GM18511 (cell line): ENCODE results near the gene MFSD1.

Experiments
- ATAC-seq: cut with Tn5 transposase; IDR thresholded peaks from one replicate; pipeline ENCODE4 v1.9.1; 2021; ENCODE audit warnings: mild to moderate bottlenecking, moderate library complexity; ENCODE audit not compliant: unreplicated experiment

Gene MFSD1

DNA sequence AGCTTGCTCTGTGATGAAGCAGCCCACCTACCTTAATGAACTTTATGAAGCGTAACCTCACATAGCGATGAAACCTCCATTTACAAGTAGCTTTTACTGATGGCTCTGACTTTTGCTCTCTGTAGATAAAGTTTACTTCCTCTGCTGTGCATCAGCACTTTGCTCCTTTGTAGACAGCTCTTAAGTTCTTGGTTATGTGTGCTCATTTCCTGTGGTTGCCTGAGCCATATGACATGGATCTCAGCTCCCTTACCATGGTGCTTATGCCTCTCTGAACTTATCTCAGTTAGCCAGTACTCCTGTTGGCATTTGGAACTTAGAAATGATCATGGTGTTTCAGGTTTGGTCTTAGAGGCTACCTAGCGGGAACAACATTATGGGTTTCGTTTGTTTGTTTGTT lies 7.8 kb downstream of the MFSD1 start:
- no peak for ATAC-seq

- no peak for ATAC-seq
Observed at GRCh38 chr3:158810823-158811724, 9.2 kb downstream of the MFSD1 start.

- ATAC-seq, result no peak
Observed at GRCh38 chr3:158819282-158819681, 17.4 kb downstream of the MFSD1 start.

- ATAC-seq, result no peak
Observed at GRCh38 chr3:158820521-158820920, 18.7 kb downstream of the MFSD1 start.

DNA sequence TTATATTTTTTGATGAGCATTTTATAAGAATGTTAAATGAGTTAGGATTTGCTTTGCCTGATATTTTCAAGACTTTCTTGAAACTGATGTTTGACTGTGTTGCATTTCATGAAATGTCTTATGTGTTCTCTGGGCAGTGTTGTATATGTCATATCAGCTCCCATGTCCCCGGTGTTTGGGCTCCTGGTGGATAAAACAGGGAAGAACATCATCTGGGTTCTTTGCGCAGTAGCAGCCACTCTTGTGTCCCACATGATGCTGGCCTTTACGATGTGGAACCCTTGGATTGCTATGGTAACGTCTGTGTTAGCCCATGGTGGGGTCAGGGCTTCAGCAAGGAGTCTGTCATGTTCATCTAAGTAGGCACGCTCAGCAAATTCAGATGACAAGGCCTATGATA lies 20.0 kb downstream of the MFSD1 start:
- no peak for ATAC-seq

GRCh38 chr3:158823426-158823825 lies 21.6 kb downstream of the MFSD1 start:
- ATAC-seq, result no peak

- no peak for ATAC-seq
Observed at GRCh38 chr3:158827773-158828172, 25.9 kb downstream of the MFSD1 start.

DNA sequence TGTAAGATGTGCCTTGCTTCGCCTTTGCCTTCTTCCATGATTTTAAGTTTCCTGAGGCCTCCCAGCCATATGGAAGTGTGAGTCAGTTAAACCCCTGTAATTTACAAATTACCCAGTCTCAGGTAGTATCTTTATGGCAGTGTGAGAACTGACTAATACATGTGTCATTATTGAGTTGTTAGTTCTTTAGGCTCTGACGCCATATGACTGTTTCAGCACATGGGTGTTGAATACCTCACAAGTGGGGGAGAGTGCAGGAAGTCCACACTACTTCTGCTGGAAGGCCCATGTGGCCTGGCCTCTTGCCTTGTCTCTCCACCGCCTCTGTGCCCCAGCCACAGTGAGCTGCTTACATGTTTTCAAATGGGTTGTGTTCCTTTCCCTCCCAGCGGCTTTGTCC lies 28.5 kb downstream of the MFSD1 start:
- no peak for ATAC-seq

- ATAC-seq, result no peak
Observed at GRCh38 chr3:158831861-158832260, 30.0 kb downstream of the MFSD1 start.

DNA sequence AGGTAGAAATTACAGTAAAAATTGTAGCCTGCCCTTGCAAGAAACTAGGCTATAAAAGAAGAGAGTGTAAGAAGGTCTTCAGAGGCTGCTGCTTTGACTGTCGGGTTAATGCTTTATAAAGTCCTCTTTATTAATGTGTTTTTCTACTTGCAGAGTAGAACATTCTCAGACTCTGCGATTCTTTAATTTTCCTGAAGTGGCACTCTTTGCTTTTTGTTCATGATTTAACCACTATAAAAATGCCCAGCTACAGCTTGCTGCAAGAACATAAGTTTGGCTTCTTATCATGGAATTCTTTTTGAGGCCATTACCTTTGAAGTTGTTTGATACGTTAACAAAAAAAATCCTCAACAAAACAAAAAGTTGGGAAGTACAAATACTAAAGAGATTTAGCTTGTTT lies 33.8 kb downstream of the MFSD1 start:
- no peak for ATAC-seq

DNA sequence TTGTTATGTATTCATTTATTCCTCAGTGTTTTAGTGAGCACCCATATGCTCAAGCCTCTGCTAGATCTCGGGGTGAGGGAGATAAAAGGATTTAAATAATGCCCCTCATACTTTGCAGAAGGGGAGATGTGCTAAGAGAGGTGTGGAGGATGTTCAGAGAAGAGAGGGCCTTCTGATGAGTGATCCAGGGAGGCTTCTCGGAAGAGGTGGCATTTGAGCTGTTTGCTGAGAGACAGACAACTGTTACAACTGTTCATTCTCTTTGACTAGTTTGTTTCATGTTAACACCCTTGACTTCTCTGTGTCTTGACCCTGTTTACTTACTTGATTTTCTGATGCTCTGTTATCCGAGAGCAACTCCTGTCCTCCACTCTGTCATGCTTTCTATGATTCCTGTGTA lies 34.5 kb downstream of the MFSD1 start:
- no peak for ATAC-seq

DNA sequence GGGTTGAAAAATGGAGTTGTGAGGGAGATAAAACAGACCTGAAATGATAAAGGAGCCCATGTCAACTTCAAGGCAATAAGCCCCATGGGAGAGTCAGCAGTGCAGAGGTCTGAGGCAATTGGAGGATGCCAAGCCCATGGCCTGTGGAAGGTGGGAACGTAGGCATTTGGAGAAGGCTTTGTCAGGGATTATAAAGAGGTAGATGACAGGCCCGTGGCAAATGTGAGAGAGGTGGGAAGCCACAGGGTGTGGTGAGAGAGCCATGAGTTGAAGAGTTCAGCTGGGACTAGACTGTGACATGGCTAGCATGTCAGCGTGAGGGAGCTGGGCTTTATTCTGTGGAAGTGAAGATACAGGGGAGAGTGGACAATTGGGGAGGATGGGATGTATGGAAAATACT lies 35.4 kb downstream of the MFSD1 start:
- ATAC-seq, result no peak

DNA sequence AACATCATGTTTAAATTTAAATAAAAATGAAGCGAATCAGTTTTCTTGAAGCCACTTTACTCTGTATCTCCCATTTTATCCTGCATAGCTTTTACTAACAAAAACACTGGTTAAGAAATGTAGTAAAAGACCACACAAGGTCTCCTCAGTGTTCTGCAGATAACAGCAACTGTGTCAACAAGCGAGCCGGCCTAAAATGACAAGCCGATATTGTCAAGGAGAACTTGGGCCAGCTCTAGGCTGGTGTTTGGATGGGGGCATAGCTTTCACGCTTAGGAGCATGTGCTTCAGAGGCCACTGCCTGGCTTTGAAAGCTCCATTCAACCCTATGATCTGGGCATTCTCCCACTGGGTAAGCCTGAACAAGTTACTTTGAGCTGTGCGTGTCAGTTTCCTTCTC lies 38.1 kb downstream of the MFSD1 start:
- ATAC-seq, result no peak

DNA sequence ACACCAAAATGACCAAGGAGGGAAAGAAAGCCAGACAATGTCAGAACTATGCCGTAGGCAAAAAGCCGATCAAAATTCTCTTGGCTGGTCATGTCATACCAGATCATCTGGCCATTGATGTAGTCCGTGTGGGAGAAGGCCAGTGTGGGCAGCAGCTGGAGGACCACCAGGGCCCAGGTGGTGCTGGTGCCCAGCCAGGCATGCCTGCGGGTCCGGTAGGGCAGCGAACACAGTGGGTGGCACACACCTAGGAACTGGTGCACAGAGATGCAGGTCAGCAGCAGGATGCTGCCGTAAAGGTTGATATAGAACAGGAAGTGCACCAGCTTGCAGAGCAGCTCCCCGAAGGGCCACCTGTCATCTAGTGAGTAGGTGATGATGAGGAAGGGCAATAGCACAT lies 39.5 kb downstream of the MFSD1 start:
- ATAC-seq, result no peak

DNA sequence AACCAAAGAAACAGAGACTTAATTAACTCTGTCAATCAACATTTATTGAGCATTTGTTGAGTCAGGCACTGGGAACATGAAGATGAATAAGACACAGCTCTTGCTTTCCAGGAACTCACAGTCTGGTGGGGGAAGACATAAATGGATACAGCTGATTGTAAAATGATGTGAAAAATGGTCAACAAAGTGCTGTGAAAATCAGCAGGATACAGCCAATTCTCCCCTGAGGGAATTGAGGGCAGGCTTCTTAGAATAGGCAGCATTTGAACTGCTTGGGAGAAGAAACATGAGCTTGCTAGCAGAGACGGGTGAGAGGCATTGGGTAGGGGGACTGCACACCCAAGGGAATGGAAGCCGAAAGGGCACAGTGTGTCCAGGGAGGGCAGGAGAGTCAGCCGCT lies 41.1 kb downstream of the MFSD1 start:
- no peak for ATAC-seq

DNA sequence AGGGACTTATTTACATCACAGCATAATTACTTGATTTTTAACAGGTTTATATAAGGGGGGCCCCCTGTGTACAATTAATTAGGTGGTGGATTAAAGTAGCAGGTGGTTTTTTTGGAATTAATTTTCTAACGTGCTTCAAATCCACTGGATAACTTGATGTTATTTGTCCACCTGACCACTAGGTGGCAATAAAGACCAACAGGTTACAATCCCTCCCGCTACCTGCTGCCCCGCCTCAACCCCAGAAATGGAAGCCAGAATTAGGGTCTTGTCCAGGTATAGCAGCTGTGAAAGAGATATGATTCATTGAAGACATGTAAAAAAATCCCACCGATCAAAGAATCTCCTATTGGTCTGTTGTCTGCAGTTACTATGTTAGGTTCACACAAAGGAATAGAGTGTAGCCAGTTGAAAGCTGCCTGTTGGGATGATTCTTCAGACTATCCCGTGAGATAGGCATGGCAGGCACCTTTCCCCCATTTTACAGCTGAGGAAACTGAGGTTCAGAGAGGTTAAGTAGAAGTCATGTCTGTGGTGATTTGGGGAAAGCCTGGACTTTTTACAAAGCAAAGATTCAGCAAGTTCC lies 44.0 kb downstream of the MFSD1 start:
- peak; percentile 56 for ATAC-seq

- peak; percentile 84 for ATAC-seq
Observed at GRCh38 chr3:158846803-158847451, 45.1 kb downstream of the MFSD1 start.

DNA sequence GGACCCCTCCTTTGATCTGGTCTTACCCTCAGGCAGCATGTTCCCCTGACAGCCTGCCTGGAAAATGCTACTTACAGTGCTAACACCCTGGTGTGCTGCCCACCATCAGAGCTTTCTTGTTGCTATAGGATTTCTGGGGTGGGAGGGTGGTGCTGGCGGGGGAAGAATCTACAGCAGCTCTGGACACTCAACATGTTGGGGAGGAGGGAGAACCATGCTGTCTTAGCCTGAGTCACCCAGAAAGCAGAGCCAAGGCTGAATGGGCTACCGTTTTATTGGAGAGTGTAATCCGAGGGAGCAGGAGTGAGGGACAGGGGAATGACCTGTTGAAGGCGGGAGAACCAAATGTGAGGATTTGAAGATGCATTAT lies 45.6 kb downstream of the MFSD1 start:
- ATAC-seq, result peak; percentile 35

- peak; percentile 11 for ATAC-seq
Observed at GRCh38 chr3:158847885-158848284, 46.0 kb downstream of the MFSD1 start.

DNA sequence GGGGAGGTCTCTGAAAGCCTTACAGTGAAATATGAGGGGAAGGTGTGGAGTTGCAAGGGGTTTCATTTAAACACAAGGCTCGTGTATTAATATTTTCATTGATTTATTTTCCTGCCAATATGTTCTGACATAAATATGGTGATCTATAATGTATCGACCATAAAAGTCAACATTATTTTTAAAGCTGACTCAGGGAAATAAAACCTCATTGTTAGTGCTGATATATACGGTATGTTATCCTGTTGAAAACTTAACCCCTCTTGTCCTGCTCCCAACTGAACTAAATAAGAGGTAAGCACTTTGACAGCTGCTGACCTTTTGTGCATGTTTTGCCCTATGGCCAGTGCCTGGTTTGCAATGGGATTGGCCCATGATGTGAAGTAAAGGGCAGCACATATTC lies 47.9 kb downstream of the MFSD1 start:
- no peak for ATAC-seq

- no peak for ATAC-seq
Observed at GRCh38 chr3:158859362-158859761, 57.5 kb downstream of the MFSD1 start.

- ATAC-seq, result peak; percentile 38
Observed at GRCh38 chr3:158863247-158863646, 61.4 kb downstream of the MFSD1 start.
